Upper lobe of left lung (tissue), 4 donors: Measurements from ENCODE around the gene CLTC.

Experiments used
- CTCF ChIP-seq, 6 experiments: fragments of 450-650 bp in 4 of 6; fragments of 200-600 bp in 2 of 6; sonication (generic) in 2 of 6; IDR thresholded peaks; one replicate each; pipeline ENCODE4 v1.5.1; 2016 to 2019; ENCODE audit warnings: antibody characterized with exemption in 6 of 6
- POLR2A ChIP-seq, 4 donors: fragments of 450-650 bp; IDR thresholded peaks; one replicate each; pipeline ENCODE4 v1.5.1; 2016 to 2017; ENCODE audit warnings: antibody characterized with exemption in 4 of 4, mild to moderate bottlenecking in 2 of 4
- POLR2AphosphoS5 ChIP-seq, 2 donors: sonication (generic); formaldehyde crosslinking; IDR thresholded peaks; one replicate each; pipeline ENCODE4 v1.5.1; 2017; ENCODE audit warnings: antibody characterized with exemption in 2 of 2

- TF ChIP-seq CTCF (IDR thresholded peaks at IDR 0.05) (no peak), POLR2A (IDR thresholded peaks at IDR 0.05) (no peak), POLR2AphosphoS5 (IDR thresholded peaks at IDR 0.05) (no peak)
Measured at GRCh38 chr17:59688496-59688895, 68.8 kb downstream of the CLTC start.
